CD8-positive, alpha-beta memory T cell (primary cell): ENCODE measurements around the gene LMF1. TPM values are rescaled to one million over a fixed set of nuclear protein-coding genes. Genes with fewer than 3 reads are reported as not detected.

Experiments
- CTCF ChIA-PET: fragments of 350-600 bp; sonication (Branson Sonifier 250); formaldehyde crosslinking; loops from one replicate; lab custom pipeline; 2021; ENCODE audit warnings: antibody characterized with exemption; lab: Charles Lee
- POLR2A ChIA-PET: fragments of 350-600 bp; sonication (Branson Sonifier 250); formaldehyde crosslinking; loops from one replicate; lab custom pipeline; 2021; ENCODE audit warnings: antibody characterized with exemption; lab: Charles Lee
- DNase-seq, 5 donors: peaks; one replicate each; pipeline versions ENCODE4 v3.0.0 to v3.0.0-alpha.2; 2020 to 2022; ENCODE audit warnings: mixed read lengths in 1 of 5
- H3K27ac ChIP-seq: one replicate; pipeline ENCODE4 v1.7.0; 2013; ENCODE audit warnings: low read depth, mild to moderate bottlenecking, low read length, moderate library complexity
- H3K27me3 ChIP-seq: 2 replicates; pipeline ENCODE4 v1.7.0; 2013; ENCODE audit warnings: low read length, mild to moderate bottlenecking; ENCODE audit not compliant: insufficient read depth, poor library complexity, severe bottlenecking
- H3K36me3 ChIP-seq: 2 replicates; pipeline ENCODE4 v1.7.0; 2013; ENCODE audit warnings: mild to moderate bottlenecking, low read length, moderate library complexity; ENCODE audit not compliant: insufficient read depth
- H3K4me1 ChIP-seq: 2 replicates; pipeline ENCODE4 v1.7.0; 2013; ENCODE audit warnings: mild to moderate bottlenecking, low read length, moderate library complexity; ENCODE audit not compliant: insufficient read depth
- H3K4me3 ChIP-seq: 2 replicates; pipeline ENCODE4 v1.7.0; 2013; ENCODE audit warnings: mild to moderate bottlenecking, low read length
- H3K9me3 ChIP-seq: 2 replicates; pipeline ENCODE4 v1.7.0; 2013; ENCODE audit warnings: mild to moderate bottlenecking, low read length
- H3K27ac Mint-ChIP-seq, 8 donors: one replicate each; pipeline ENCODE4 v1.8.0; 2020 to 2021; ENCODE audit warnings: mixed read lengths in 8 of 8, mild to moderate bottlenecking in 6 of 8, inconsistent platforms in 3 of 8, moderate library complexity in 3 of 8
- H3K27me3 Mint-ChIP-seq, 2 donors: one replicate each; pipeline ENCODE4 v1.8.0; 2020 to 2021; ENCODE audit warnings: mixed read lengths in 2 of 2, mild to moderate bottlenecking in 1 of 2, moderate library complexity in 1 of 2
- H3K36me3 Mint-ChIP-seq, 3 donors: one replicate each; pipeline ENCODE4 v1.8.0; 2020 to 2021; ENCODE audit warnings: mixed read lengths in 3 of 3, inconsistent platforms in 1 of 3, mild to moderate bottlenecking in 1 of 3
- H3K4me1 Mint-ChIP-seq, 3 donors: one replicate each; pipeline ENCODE4 v1.8.0; 2020 to 2021; ENCODE audit warnings: mixed read lengths in 3 of 3, inconsistent platforms in 1 of 3, mild to moderate bottlenecking in 1 of 3
- H3K4me3 Mint-ChIP-seq, 7 donors: one replicate each; pipeline ENCODE4 v1.8.0; 2020 to 2021; ENCODE audit warnings: mixed read lengths in 7 of 7, mild to moderate bottlenecking in 6 of 7, moderate library complexity in 4 of 7, inconsistent platforms in 2 of 7
- H3K9me3 Mint-ChIP-seq, 5 donors: one replicate each; pipeline ENCODE4 v1.8.0; 2020 to 2022; ENCODE audit warnings: mixed read lengths in 5 of 5, mild to moderate bottlenecking in 3 of 5, moderate library complexity in 2 of 5, inconsistent platforms in 1 of 5
- polyA plus RNA-seq: library from polyadenylated mRNA; unstranded; fragments of 300-500 nt; fragmentation: Illumina TruSeq; gene quantifications from one replicate; pipeline ENCODE4 v1.2.3, GENCODE V29; 2021
- total RNA-seq, 2 experiments: library from RNA; stranded (reverse); gene quantifications; one replicate each; pipeline ENCODE4 v1.2.3, GENCODE V29; 2021

Gene LMF1
- total and polyA plus RNA-seq, 3 experiments from 2014 or later, result 11.7 to 15.8 (median 14.0) TPM

DNA sequence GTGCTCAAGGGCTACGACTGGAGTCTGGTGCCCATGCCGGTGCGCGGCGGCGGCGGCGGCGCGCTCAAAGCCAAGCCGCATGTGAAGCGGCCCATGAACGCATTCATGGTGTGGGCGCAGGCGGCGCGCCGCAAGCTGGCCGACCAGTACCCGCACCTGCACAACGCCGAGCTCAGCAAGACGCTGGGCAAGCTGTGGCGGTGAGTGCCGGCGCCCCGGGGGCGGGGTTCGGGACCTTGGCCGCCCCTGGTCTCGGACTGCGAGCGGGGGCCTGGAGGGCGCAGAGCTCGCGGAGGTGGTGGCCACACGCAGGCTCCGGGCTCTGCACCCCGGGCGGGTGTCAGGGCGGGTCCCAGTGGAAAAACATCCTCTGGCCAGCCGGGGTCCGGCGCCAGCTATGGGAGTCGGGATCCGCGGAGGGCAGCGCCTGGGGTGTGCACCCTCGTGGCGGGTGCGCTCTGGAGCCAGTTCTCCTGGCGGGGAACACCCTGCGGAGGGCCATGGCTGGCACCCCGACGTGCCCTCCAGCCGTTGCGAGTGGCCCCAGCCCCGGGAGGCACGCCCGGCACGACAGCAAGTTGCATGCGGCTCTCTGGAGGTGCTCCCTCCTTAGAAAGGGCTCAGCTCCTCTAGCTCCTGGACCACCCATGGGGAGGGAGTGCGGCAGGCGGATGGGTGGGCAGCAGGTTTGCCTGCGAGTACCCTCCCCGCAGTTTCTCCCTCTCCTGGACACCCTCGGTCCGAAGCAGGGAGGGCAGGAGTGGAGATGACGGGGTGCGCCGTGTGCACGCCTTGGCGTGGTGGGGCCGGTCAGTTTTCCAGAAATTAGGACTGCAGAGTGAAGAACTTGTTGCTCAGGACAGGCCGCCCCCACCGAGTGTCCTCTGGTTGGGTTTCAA, 11.6 kb upstream of the LMF1 start:
- peaks cover 0 to 4% (median 0%) of the 10 kb centered on the region in 3 donors for H3K4me1 Mint-ChIP-seq
- Histone ChIP-seq H3K4me1 (peaks cover 4% of the 10 kb centered on the region), H3K27ac (no peak overlapping the region), H3K27me3 (peaks cover 6% of the 10 kb centered on the region), H3K4me3 (no peak overlapping the region), H3K9me3 (no peaks in the 10 kb centered on the region), H3K36me3 (no peaks in the 10 kb centered on the region)
- peak overlapping the region in 1 of 8 donors; percentile 46 for H3K27ac Mint-ChIP-seq
- H3K27me3 Mint-ChIP-seq, result peaks cover 0 to 6% of the 10 kb centered on the region in 2 donors
- peak in 1 of 5 donors; percentile 28 for DNase-seq
- H3K4me3 Mint-ChIP-seq, result peak overlapping the region in 6 of 7 donors; percentile 24 to 66 (median 58)
- ChIA-PET CTCF (interaction anchor here (1.4 to 1.7 kb wide), 2 partner anchors 13 to 18 kb away, joined by 3 to 4 read pairs; no protein-coding TSS in a partner anchor), POLR2A (interaction anchor here (1.2 to 1.9 kb wide), 3 partner anchors 11 to 21 kb away, joined by 3 to 12 read pairs (median 7); no protein-coding TSS in a partner anchor)
- H3K36me3 Mint-ChIP-seq, result peaks cover 0 to 1% (median 0%) of the 10 kb centered on the region in 3 donors
- peaks cover 0 to 2% (median 0%) of the 10 kb centered on the region in 5 donors for H3K9me3 Mint-ChIP-seq

DNA sequence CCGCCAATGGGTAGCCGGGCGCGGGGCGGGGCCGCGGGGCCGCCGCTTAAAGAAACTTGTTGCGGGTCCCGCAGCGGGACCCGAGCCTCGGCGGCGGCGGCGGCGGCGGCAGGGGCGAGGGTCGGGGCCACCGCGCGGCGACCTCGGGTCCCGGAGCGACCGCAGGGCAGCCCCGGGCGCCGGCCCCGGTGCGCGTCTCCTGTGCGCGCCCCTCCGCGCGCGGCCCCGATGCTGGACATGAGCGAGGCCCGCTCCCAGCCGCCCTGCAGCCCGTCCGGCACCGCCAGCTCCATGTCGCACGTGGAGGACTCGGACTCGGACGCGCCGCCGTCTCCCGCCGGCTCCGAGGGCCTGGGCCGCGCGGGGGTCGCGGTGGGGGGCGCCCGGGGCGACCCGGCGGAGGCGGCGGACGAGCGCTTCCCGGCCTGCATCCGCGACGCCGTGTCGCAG, 10.9 kb upstream of the LMF1 start, which contains the start of gene SOX8:
SOX8 (plus strand) TSS at position 76 of the 450 bp plus-strand sequence; CDS start at position 229, 153 bp downstream.
- peaks cover 6% of the 10 kb centered on the region for H3K27me3 ChIP-seq
- H3K4me3 ChIP-seq, result peak within 1 kb of the TSS; percentile 26
- POLR2A ChIA-PET, result interaction anchor here (0.6 to 2.0 kb wide), 8 partner anchors 9 to 197 kb away, joined by 3 to 12 read pairs (median 4); no protein-coding TSS in a partner anchor
- H3K4me1 ChIP-seq, result peaks cover 8% of the 10 kb centered on the region
- Mint-ChIP-seq H3K27ac (peak within 1 kb of the TSS in 6 of 8 donors; percentile 56 to 90 (median 64)), H3K36me3 (peaks cover 0 to 1% (median 0%) of the 10 kb centered on the region in 3 donors), H3K4me1 (peaks cover 0 to 4% (median 0%) of the 10 kb centered on the region in 3 donors), H3K4me3 (peak within 1 kb of the TSS; percentile 74 to 85 (median 78)), H3K27me3 (peaks cover 0 to 6% of the 10 kb centered on the region in 2 donors), H3K9me3 (peaks cover 0 to 2% (median 0%) of the 10 kb centered on the region in 5 donors)
- H3K9me3 ChIP-seq, result no peaks in the 10 kb centered on the region
- no peaks in the 10 kb centered on the region for H3K36me3 ChIP-seq
- CTCF ChIA-PET, result interaction anchor here (1.3 to 1.7 kb wide), 3 partner anchors 16 to 18 kb away, joined by 3 to 5 read pairs (median 4); no protein-coding TSS in a partner anchor
- no peak for DNase-seq
- no peak within 1 kb of the TSS for H3K27ac ChIP-seq

DNA sequence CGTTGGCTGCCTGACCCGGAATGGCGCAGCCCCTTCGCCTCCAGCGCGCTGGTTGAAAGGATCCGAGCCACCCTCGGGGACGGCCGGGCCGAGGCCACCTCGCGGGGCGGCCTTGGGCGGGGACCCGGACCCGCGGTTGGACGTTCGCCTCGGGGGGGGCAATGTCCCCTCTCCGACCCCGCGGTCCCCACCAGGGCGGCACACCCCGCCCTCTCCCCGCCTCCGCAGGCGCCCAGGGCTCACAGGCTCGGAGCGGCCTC, 9.7 kb upstream of the LMF1 start:
- no peak overlapping the region for H3K4me3 Mint-ChIP-seq
- peaks cover 0 to 6% of the 10 kb centered on the region in 2 donors for H3K27me3 Mint-ChIP-seq
- no peaks in the 10 kb centered on the region for H3K36me3 ChIP-seq
- H3K9me3 Mint-ChIP-seq, result peaks cover 0 to 2% (median 0%) of the 10 kb centered on the region in 5 donors
- H3K27ac ChIP-seq, result no peak overlapping the region
- peaks cover 0 to 1% (median 0%) of the 10 kb centered on the region in 3 donors for H3K36me3 Mint-ChIP-seq
- CTCF ChIA-PET, result interaction anchor here (0.8 to 1.7 kb wide), 3 partner anchors 18 to 192 kb away, joined by 3 to 5 read pairs (median 4); partner anchors contain the start of genes CHTF18 and RPUSD1
- H3K27ac Mint-ChIP-seq, result no peak overlapping the region
- H3K27me3 ChIP-seq, result peaks cover 6% of the 10 kb centered on the region
- H3K9me3 ChIP-seq, result no peaks in the 10 kb centered on the region
- H3K4me1 Mint-ChIP-seq, result peaks cover 0 to 4% (median 0%) of the 10 kb centered on the region in 3 donors
- POLR2A ChIA-PET, result interaction anchor here (0.5 to 2.0 kb wide), 3 partner anchors 16 to 143 kb away, joined by 3 to 12 read pairs (median 11); no protein-coding TSS in a partner anchor
- no peak for DNase-seq
- H3K4me3 ChIP-seq, result no peak overlapping the region
- peaks cover 13% of the 10 kb centered on the region for H3K4me1 ChIP-seq

DNA sequence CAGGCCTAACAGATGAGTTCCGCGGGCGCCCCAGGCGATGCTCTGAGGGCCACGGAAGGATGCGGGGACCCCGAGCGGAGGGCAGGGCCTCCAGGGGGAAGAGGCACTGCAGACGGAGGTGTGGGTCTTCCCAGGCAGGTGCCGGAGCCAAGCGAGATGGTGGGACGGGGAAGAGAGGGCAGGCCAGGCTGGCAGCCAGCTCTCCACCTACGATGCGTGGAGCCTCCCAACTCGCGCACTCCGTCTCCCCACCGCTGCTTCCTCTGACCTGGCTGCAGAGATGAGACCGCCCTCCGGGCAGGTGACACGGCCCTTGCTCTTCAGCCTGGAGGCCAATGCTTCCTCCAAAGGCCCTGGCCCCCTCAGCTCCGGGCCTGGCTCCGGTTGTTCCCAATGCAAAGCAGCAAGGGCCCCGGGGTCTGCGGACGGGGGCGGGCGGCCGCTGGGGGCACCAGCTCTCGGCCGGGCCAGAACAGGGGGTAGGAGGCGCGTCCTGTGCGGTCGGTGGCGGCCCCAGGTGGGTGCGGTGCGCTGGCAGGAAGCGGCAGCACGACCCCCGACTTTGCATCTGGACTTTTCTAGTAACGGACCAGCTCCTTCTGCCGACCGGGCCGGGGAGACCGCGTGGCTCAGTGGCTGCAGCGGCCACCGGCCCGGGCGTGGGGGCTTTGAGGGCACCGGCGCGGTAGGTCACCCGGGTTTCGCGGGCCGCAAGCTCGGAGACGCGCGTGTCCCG, 9.2 kb upstream of the LMF1 start:
- POLR2A ChIA-PET, result interaction anchor here (0.5 to 2.0 kb wide), 2 partner anchors 18 to 142 kb away, joined by 3 to 11 read pairs; no protein-coding TSS in a partner anchor

DNA sequence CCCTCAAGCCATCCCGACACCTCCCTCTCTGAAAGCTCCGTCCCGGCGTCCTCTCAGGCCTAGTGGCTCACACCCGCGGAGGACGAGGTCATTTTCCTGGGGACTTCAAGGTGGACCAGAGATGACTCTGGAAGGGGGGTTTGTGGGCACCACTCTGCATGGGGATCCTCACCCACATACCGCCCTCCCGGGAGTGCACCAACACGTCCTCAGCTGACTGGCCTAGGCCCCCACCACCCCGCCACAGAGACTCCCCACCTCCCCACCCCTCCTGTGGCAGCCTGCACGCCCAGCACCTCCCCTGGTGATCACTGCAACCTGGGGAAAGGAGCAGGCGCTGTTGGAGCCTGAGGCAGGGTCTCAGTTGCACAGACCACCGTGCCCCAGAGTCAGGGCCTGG, 8.4 kb upstream of the LMF1 start:
- Histone ChIP-seq H3K4me3 (no peak overlapping the region), H3K36me3 (no peaks in the 10 kb centered on the region), H3K9me3 (no peaks in the 10 kb centered on the region), H3K27ac (no peak overlapping the region), H3K27me3 (peaks cover 6% of the 10 kb centered on the region), H3K4me1 (peaks cover 13% of the 10 kb centered on the region)
- peaks cover 0 to 4% (median 0%) of the 10 kb centered on the region in 3 donors for H3K4me1 Mint-ChIP-seq
- peaks cover 0 to 6% of the 10 kb centered on the region in 2 donors for H3K27me3 Mint-ChIP-seq
- peak overlapping the region in 3 of 7 donors; percentile 46 to 57 (median 47) for H3K4me3 Mint-ChIP-seq
- H3K36me3 Mint-ChIP-seq, result peaks cover 0 to 1% (median 0%) of the 10 kb centered on the region in 3 donors
- no peak for DNase-seq
- ChIA-PET POLR2A (no interaction called here), CTCF (interaction anchor here (1.1 kb wide), 2 partner anchors 12 to 18 kb away, joined by 3 to 4 read pairs; no protein-coding TSS in a partner anchor)
- H3K27ac Mint-ChIP-seq, result no peak overlapping the region
- peaks cover 0 to 2% (median 0%) of the 10 kb centered on the region in 5 donors for H3K9me3 Mint-ChIP-seq

More for the DNA sequence above, 9.2 kb upstream of the LMF1 start:
- no peak overlapping the region for H3K4me3 ChIP-seq
- no peaks in the 10 kb centered on the region for H3K9me3 ChIP-seq
- H3K36me3 Mint-ChIP-seq, result peaks cover 0 to 1% (median 0%) of the 10 kb centered on the region in 3 donors
- CTCF ChIA-PET, result interaction anchor here (0.8 to 1.7 kb wide), 3 partner anchors 17 to 192 kb away, joined by 3 to 5 read pairs (median 4); partner anchors contain the start of genes CHTF18 and RPUSD1
- no peak for DNase-seq
- H3K4me1 Mint-ChIP-seq, result peaks cover 0 to 4% (median 0%) of the 10 kb centered on the region in 3 donors
- peaks cover 13% of the 10 kb centered on the region for H3K4me1 ChIP-seq
- H3K4me3 Mint-ChIP-seq, result peak overlapping the region in 4 of 7 donors; percentile 37 to 57 (median 46)
- H3K9me3 Mint-ChIP-seq, result peaks cover 0 to 2% (median 0%) of the 10 kb centered on the region in 5 donors
- H3K27ac ChIP-seq, result no peak overlapping the region
- peaks cover 6% of the 10 kb centered on the region for H3K27me3 ChIP-seq
- H3K27me3 Mint-ChIP-seq, result peaks cover 0 to 6% of the 10 kb centered on the region in 2 donors
- no peak overlapping the region for H3K27ac Mint-ChIP-seq
- no peaks in the 10 kb centered on the region for H3K36me3 ChIP-seq

DNA sequence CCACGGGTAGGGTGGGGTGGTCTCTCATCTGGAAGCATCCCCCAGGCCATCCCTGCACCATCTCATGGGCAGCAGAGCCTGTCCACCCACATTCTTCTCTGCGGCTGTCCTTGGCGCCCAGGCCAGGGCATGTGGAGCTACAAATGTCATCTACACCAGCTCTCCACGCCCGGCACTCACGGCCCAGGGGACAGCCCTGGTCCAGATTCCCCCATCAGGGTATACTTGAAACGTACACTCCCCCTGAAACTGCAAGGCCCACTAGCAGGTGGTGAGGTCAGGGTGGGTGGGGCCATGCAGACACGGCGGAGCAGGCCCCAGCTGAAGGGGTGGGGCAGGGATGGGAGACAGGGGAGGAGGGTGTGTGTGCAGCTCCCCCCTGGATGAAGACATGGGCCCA, 7.6 kb upstream of the LMF1 start:
- DNase-seq, result no peak
- POLR2A ChIA-PET, result no interaction called here
- no peak overlapping the region for H3K4me3 ChIP-seq
- peaks cover 13% of the 10 kb centered on the region for H3K4me1 ChIP-seq
- H3K27ac Mint-ChIP-seq, result no peak overlapping the region
- no peak overlapping the region for H3K27ac ChIP-seq
- no peaks in the 10 kb centered on the region for H3K9me3 ChIP-seq
- CTCF ChIA-PET, result interaction anchor here (1.1 kb wide), 1 partner anchor 12 kb away, joined by 3 read pairs; no protein-coding TSS in a partner anchor
- H3K4me3 Mint-ChIP-seq, result peak overlapping the region in 1 of 7 donors; percentile 46
- H3K36me3 Mint-ChIP-seq, result peaks cover 0 to 1% (median 0%) of the 10 kb centered on the region in 3 donors
- peaks cover 0 to 6% of the 10 kb centered on the region in 2 donors for H3K27me3 Mint-ChIP-seq
- H3K27me3 ChIP-seq, result peaks cover 6% of the 10 kb centered on the region
- H3K4me1 Mint-ChIP-seq, result peaks cover 0 to 4% (median 0%) of the 10 kb centered on the region in 3 donors
- H3K36me3 ChIP-seq, result no peaks in the 10 kb centered on the region
- peaks cover 0 to 2% (median 0%) of the 10 kb centered on the region in 5 donors for H3K9me3 Mint-ChIP-seq

DNA sequence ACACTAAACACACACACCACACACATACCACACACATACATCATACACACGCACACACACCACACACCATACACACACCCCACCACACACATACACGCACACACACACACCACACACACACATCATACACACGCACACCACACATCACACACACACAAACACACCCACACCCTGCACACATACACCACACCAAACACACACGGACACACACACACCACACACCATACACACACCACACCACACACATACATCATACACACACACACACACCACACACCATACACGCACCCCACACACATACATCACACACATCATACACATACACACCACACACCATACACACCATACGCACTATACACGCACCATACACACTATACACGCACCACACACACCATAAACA, 7.1 kb upstream of the LMF1 start:
- Mint-ChIP-seq H3K27ac (peak overlapping the region in 2 of 8 donors; percentile 24 to 27), H3K4me3 (peak overlapping the region in 1 of 7 donors; percentile 46), H3K27me3 (peaks cover 0 to 5% of the 10 kb centered on the region in 2 donors), H3K36me3 (peaks cover 0 to 1% (median 0%) of the 10 kb centered on the region in 3 donors), H3K4me1 (peaks cover 0 to 4% (median 0%) of the 10 kb centered on the region in 3 donors), H3K9me3 (peaks cover 0 to 2% (median 0%) of the 10 kb centered on the region in 5 donors)
- no peaks in the 10 kb centered on the region for H3K36me3 ChIP-seq
- H3K9me3 ChIP-seq, result no peaks in the 10 kb centered on the region
- CTCF ChIA-PET, result no interaction called here
- no peak overlapping the region for H3K27ac ChIP-seq
- peaks cover 13% of the 10 kb centered on the region for H3K4me1 ChIP-seq
- POLR2A ChIA-PET, result no interaction called here
- no peak for DNase-seq
- H3K4me3 ChIP-seq, result no peak overlapping the region
- peaks cover 6% of the 10 kb centered on the region for H3K27me3 ChIP-seq
